ENCODE measurements around the gene DIS3L2.

DIS3L2 gene, protein sequence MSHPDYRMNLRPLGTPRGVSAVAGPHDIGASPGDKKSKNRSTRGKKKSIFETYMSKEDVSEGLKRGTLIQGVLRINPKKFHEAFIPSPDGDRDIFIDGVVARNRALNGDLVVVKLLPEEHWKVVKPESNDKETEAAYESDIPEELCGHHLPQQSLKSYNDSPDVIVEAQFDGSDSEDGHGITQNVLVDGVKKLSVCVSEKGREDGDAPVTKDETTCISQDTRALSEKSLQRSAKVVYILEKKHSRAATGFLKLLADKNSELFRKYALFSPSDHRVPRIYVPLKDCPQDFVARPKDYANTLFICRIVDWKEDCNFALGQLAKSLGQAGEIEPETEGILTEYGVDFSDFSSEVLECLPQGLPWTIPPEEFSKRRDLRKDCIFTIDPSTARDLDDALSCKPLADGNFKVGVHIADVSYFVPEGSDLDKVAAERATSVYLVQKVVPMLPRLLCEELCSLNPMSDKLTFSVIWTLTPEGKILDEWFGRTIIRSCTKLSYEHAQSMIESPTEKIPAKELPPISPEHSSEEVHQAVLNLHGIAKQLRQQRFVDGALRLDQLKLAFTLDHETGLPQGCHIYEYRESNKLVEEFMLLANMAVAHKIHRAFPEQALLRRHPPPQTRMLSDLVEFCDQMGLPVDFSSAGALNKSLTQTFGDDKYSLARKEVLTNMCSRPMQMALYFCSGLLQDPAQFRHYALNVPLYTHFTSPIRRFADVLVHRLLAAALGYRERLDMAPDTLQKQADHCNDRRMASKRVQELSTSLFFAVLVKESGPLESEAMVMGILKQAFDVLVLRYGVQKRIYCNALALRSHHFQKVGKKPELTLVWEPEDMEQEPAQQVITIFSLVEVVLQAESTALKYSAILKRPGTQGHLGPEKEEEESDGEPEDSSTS

DNA sequence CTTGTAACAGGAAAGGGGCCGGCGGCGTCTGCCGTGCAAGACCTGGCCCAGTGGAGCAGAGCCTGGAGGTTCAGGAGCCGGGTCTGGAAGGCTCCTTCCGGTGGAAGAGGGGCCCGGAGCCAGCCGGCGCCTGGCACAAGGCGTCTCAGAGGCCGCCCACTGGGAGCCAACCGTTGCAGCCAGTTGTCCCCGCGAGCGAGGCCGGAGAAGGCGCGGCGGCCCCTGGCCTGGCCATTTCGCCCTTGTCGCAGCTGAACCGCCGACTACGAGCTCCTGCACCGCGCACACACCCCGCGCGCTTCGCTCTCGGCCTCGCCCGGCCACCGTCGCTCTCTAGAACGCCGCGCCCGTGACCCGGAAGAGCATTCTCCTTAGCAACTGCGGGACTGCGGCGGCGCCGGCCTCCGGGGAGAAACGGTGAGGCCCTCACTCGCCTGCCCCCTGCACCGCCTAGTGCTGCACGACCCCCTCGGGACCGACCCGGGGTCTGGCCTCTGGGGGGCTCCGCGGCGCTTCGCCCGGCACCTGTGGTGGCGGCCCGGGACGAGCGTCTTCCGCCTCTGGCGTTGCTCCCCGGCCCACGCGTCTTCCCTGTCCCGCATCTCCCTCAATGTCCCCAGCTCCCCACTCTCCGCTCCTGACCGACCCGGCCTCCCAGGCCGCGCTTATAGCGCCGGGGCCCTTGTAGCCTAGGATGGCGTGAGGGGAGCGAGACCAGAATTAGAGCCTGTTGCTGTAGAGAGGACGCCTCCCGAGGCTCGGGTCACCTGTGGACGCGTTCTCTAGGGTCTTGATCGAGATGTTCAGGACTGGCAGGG, at the start of gene DIS3L2:
TSS of gene DIS3L2 (plus strand) at position 365 of the 818 bp plus-strand sequence. CDS start 53,215 bp downstream, outside the sequence.
- in situ Hi-C loops (cut with MboI; ENCODE audit: low sequenced_read_pairs) = no loop called here

DNA sequence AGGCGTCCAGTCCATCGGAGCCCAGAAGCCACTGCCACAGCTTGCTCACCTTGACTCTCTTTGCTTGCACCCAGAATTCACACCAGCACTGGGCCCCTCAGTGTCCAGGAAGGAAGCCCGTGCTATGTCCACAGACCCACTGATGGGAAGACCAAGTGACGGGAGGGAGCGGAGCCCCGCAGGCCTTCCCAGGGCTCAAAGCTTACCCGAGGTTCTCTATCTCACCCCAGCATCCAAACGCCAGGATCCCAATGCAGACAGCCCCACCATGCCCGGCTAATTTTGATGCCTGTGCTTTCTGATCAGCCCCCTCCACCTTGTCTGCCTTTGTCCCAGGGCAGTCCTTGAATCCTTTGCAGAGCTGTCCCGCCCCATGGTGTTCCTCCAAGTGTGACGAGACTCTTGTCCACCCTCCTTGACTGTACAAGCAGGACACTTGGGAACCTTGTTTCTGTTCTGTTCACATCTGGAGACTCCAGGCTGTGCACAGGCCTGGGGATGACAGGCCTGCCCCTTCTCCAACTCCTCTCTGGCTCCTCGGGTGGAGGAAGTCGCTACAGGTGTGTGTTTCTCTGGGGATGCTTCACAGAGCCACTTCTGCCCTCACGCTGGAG, 47.3 kb upstream of the DIS3L2 start:
- in situ Hi-C loops (cut with MboI; ENCODE audit: low sequenced_read_pairs) = loop anchor here (25.0 kb wide), 2 partner anchors 223 to 523 kb away; no protein-coding TSS in a partner anchor

DNA sequence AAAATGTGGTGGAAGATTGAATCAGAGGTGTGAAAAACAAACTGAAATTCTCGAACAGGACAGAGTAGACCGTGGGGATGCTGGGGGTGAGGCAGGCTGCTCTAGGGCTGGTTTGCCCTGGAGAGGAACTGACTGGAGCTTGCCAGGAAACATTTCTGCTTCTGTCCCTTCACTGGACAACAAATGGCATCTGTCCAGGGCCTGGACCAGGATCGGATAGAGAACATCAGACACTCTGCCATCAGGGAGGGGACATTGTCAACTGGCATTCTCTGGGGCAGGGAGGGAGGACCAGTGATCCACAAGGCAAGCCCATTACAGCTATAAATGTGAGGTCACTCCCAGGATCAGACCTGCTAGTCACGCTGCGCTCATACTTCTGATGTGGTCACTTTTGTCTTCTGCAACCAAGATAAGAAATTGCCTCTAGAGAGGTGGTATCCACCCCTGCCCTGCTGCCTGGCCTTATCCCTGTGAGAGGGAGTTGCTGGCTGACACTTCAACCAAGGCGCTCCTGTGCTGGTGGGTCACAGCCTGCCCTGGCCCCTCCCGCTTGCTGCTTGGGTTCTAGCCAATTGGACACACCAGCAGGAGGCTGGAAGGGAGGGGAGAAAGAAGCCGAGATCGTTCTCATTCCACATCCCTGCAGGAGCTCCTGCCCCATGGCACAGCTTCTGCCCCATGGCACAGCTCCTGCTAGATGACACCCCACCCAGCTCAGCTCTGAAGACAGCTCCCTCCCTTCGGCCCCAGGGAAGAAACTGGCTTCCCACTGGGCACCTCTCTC, 44.0 kb upstream of the DIS3L2 start:
- in situ Hi-C loops (cut with MboI; ENCODE audit: low sequenced_read_pairs) = loop anchor here (25.0 kb wide), 2 partner anchors 220 to 520 kb away; no protein-coding TSS in a partner anchor

DNA sequence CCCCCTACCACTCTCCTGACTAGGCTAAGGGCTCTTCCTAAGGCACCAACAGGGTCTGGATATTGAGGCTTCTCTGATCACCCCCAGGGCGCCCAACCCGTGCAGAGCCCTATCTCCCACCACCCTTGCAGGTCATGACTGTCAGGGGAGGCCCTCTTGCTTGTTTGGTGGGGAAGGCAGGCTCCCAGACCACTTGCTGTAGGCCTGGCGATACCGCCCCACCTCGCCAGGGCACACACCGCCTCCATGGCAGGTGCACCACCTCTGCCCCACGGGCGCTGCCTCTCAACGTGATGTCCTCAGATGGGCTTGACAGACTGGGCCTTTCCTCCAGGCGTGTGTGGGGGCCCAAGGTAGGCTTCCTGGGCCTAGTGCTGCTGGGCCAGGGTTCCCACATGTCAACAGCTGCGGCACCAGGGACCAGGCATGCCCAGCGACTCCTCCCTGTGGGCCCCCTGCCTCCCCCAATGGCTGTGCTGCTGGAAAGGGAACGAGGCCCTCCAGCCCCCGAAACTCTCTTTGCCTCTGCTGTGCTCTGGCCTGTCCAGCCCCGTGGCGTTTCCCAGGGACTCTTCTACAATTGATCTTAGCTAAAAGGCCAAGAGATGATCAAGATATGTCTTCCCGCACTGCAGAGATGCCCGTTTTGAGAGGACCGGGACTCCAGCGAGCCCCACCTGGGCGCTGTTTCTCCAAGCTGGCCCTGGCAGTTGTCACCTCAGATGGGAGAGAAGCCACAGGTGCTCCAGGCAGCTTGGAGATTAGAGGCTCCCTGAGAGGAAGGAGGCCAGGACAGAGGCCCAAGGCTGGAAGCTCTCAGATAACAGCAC, 42.8 kb upstream of the DIS3L2 start:
- in situ Hi-C loops (cut with MboI; ENCODE audit: low sequenced_read_pairs) = loop anchor here (25.0 kb wide), 2 partner anchors 219 to 519 kb away; no protein-coding TSS in a partner anchor

DNA sequence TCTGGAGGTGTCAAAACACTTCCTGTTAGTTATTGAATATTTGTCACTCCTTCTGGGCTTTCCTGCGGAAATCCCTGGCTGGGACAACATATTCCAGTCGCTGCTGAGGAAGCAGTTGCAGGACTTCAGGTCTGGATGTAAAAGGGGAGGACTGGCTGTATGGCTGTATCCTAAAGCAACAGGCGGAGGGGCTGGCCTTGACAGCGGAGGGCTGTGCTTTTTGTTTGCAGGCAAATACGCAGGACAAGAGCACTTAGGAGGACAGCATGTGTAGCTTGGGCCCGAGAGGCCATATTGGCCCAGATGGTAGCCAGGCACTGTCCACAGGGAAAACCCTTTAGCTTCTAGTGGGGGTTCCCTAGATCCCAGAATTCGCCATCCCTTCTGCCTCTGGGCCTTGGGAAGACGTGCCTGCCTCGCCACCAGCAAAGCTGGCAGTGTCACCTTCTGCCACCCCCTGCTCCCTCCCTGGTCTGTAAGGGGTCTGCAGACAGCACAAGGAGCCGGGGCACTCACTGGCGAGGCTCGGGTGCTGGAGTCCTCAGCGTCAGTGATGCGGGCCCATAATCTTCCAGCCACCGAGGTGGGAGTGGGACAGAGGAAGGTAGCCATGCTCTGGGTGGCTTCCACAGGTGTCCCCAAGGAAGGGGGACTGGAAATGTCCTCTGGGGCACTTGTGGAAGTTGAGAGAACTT, 42.0 kb upstream of the DIS3L2 start:
- in situ Hi-C loops (cut with MboI; ENCODE audit: low sequenced_read_pairs) = loop anchor here (25.0 kb wide), 2 partner anchors 218 to 518 kb away; no protein-coding TSS in a partner anchor

DNA sequence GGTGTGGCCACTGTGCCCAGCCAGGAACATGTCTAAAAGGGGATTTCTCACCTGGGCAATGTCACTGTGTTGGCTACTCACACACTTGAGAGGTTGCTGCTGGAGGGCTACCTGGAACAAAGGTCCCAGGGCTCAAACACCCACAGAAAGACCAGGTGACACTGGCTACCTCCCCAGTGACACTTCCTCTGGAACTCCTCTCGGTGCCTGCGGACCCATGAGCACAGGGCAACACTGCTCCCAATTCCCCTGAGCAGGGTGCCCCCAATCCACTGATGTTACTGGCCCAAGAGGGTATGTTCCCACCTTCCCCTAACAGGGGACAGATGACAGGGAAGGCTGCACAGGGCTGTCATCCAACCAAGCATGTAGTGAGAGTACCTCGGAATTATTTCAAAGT, 41.1 kb upstream of the DIS3L2 start:
- in situ Hi-C loops (cut with MboI; ENCODE audit: low sequenced_read_pairs) = loop anchor here (25.0 kb wide), 2 partner anchors 217 to 517 kb away; no protein-coding TSS in a partner anchor

DNA sequence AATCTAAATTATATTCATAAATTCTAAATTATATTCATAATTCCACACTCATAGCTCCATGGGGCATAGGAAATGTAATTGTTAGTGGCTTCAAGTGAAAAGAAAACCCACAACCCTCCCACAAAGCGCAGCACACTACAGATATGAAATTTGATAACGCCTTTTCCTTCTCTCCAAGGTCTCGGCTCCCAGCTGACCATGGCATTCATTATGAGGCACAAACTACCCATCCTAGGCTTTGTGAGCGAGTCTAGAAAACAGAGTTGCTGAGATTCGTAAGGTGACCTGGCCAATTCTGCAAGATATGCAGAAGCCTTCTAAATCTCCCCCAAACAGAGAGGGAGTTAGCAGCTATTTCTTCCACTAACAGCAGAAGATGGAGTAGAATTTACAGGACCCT, 40.7 kb upstream of the DIS3L2 start:
- in situ Hi-C loops (cut with MboI; ENCODE audit: low sequenced_read_pairs) = loop anchor here (25.0 kb wide), 2 partner anchors 217 to 517 kb away; no protein-coding TSS in a partner anchor

DNA sequence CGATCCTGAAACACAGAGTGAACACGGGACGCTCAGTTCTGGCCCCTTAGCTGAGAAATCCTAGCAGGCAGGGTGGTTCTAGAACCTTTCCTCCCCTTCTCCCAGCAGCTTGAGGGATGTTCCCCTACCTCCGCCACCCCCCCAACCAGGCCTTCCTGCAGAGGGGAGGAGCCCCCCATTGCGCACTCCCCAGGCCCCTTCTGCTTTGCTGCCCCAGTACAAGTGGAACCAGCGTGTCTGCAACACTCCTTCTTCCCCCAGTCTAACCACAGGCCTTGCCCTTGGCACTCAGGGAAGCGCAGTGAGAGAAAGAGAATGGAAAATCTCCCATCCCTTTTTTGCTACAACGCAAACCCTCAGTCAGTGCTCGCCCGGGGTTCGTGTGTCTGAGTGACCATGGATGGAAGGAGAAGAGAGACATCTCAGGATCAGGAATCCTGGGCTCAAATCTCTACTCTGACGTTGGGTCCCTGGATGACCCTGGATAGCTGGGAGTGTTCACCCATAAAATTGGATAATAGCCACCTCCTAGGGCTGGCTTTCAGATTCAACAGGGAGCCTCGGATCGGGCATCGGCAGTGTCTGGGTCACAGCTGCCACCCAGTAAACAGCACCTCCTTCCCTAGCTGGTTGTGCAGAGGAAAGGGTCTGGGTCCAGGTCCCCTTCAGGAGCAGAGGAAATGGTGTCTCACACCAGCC, 39.1 kb upstream of the DIS3L2 start:
- in situ Hi-C loops (cut with MboI; ENCODE audit: low sequenced_read_pairs) = loop anchor here (25.0 kb wide), 2 partner anchors 215 to 515 kb away; no protein-coding TSS in a partner anchor

DNA sequence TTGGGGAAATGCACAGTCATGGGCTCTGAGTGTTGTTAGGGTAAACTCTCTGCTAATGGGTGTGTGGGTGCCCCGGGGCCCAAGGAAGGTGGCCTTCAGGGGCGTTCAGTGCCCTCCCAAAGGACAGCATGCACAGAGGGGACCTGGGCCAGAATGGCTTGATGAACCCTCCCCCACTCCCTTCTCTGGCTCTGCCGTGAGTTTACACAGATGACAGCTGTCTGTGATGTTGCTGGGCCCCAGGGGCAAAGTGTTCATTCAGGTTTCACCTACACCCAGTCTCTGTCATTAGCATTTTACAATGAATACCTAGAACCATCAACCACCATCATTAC, 38.5 kb upstream of the DIS3L2 start:
- in situ Hi-C loops (cut with MboI; ENCODE audit: low sequenced_read_pairs) = loop anchor here (25.0 kb wide), 2 partner anchors 214 to 514 kb away; no protein-coding TSS in a partner anchor

DNA sequence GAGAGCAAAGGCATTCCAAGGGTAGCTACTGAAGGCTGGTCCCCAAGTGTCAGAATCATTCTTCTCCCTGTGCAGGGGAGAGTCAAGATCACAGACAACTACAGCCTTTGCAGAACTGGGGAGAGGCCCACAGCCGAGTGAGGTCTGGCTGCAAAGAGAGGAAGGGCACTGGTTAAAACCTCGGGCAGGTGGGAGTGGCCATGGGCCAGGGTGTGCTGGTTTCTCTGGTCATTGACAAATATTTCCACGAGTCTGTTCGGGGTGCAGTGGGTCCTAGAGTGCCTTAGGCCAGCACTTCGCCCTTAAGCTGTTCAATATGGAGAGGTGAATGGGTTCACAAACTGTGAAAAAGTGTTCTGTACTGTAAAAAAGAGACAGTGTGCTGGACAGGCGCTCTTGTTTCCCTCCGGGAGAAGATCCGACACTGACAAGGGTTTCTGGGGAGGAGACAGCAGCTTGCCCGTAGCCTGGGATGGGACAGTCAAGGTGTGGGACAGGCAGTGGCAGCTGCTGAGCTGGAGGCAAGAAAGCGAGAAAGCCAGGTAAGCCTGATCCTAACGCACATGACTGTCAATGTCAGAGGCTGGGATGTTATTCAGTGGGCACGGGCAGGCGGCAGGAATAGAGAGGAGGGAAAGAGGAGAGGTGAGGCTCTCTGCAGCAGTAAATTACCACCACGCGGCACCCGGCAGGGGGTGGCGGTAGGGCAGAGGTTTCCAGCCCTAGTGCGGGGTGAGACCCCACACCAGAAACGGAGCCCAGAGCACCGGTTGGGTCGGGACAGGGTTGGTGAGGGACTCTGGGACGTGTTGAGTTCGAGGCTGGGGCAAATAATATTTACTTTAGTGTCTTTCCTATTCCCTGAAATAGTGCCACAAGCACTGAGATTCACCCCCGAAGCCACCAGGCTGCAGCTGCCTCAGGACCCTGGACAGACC, 37.3 kb upstream of the DIS3L2 start:
- in situ Hi-C loops (cut with MboI; ENCODE audit: low sequenced_read_pairs) = loop anchor here (25.0 kb wide), 2 partner anchors 213 to 513 kb away; no protein-coding TSS in a partner anchor

DNA sequence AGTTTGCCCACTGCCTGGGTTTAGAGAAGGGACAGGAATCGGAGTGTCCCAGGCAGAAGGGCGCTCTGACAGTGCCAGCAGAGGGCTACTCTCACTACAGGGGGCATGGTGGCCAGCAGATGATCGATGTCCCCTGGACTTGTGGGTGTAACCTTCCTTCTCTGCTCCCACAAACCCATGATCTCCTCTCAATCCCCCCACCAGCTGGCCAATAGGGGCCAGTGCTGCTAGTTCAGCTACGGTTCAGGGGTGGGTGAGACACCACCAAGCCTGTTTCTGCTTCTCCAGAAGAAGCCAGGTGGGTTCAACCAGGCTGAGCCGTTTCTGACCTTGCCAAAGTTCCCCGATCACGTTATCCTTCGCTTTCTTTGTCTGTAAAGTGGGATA, 36.6 kb upstream of the DIS3L2 start:
- in situ Hi-C loops (cut with MboI; ENCODE audit: low sequenced_read_pairs) = loop anchor here (25.0 kb wide), 2 partner anchors 212 to 512 kb away; no protein-coding TSS in a partner anchor

DNA sequence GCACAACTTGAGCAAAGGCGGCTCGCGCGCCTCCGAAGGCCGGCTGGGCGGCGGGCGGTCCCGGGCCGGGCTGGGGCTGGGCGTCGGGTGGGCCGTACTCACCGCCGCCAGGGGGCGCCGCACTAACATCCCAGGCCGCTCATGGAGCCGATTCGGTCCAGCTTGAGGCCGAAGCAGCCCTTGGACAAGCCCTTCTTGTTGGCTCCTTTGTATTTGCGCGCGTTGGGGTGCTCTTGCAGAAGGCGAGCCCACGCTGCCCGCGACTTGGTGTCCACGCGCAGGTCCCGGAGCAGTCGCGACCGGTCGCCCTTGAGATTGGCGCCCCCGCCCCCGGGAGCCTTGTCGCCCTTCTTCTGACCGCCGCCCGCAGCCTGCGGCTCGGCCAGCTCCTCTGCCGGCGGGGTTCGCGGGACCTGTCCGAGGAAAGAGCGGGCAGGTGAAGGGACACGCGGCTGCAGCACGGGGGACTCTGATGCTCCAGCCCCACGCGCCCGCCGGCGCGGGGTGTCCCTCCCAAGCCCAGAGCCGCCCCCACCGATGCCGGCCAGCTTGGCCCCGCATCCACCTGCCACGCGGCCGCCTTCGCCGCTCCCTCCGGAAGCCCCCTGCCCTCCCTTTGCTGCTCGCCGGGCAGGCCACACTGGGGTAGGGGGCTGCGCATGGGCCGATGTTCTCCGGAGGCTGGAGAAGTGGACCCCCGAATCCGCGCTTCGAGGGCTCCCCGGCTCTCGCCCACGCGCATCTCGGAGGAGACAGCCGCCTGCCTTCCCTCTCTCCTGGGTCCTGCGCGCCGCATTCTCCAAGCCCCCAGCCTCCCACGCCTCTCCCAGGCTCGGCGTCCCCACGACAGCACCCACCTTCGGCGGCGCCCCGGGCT, 36.0 kb upstream of the DIS3L2 start:
- in situ Hi-C loops (cut with MboI; ENCODE audit: low sequenced_read_pairs) = no loop called here

DNA sequence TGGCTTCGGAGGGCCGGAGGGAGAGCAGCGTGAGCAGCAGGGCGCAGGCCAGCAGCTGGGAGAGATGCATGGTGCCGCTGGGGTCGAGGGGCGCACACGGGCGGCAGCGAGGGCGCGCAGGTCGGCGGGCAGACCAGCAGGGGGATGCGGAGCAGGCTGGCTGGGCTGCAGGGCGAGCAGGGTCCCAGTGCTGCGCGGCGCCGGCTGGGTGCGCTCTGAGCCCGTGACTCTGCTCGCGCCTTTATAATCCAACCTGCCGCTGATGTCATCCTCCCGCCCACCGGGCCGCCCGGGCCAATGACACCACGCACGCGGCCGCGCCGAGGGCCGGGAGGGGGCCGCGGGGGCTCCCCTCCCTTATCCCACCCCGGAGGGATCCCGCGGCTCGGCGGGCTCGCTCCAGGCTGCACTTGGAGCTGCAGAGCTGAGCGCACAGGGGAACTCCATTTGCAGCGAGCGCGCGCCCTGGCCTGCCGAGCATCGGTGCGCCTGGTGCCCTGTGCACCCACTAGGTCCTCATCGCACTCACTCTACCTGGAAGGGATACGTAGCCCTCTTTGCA, 35.3 kb upstream of the DIS3L2 start, which contains the start of gene NPPC:
TSS of gene NPPC (minus strand) at position 217 of the 562 bp plus-strand sequence. CDS start at position 70, 147 bp downstream.
- in situ Hi-C loops (cut with MboI; ENCODE audit: low sequenced_read_pairs) = no loop called here

DNA sequence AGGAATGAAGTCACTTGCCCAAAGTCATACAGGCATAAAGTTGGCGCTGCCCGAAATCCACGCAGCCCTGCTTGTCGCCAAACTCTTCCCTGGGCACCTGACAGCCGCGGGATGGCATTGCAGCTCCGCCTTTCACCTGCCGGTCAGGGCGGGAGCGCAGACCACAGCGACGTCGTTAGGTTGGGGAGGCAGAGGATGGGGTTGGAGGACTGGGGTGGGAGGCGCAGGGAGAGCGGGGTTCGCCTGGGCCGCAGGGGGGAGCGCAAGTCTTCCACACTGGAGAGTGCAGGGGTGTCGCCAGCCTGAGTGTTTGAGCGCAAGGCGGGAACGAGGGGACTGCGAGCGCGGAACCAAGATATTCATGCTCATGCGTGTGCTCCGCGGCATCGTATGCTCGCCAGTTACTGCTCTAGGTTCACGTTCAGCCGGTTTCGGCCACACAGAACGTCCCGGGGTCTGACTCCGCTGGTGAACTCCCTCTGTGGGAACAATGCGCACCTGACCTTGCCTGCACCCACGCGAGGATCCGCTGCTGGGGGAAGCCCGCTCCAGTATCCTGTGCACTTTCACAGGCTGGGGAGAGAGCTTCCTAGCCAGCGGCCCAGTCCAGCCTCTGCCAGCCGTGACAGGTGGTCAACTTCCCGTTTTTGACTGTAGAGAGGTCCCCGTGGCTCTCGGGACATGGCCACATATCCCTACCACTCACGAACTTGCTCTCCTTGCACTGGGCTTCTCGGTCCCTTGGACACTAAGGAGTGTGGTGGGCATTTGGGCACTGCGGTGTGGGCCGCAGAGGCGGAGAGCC, 34.5 kb upstream of the DIS3L2 start:
- in situ Hi-C loops (cut with MboI; ENCODE audit: low sequenced_read_pairs) = no loop called here

Data from HL-60/S4 treated with retinoic acid at 250 ng/mL for 4 days and 3 days (cell line).